Measurements from ENCODE around the gene SRSF9.

GRCh38 chr12:120422892-120423456, 46.6 kb downstream of the SRSF9 start:
- TF ChIP-seq CTCF (IDR thresholded peaks at IDR 0.05) (no peak), POLR2A (IDR thresholded peaks at IDR 0.05) (no peak)

Data from heart left ventricle (tissue), 13 donors.